GM13976 (cell line): ENCODE data around the gene CDK1.

ENCODE experiments used
- DNase-seq: peaks from one replicate; pipeline ENCODE4 v3.0.0; 2012; ENCODE audit warnings: low spot score
- CTCF ChIP-seq: IDR thresholded peaks from 2 replicates; pipeline ENCODE4 v1.5.1; 2012; ENCODE audit warnings: borderline replicate concordance, mild to moderate bottlenecking; ENCODE audit not compliant: insufficient read depth; ENCODE audit errors: extremely low read depth, missing control alignments, control extremely low read depth
- in situ Hi-C: fragments of 300-500 bp; cut with MboI; formaldehyde crosslinking; loops from one replicate; pipeline ENCODE4 v1.12.0; 2022; ENCODE audit warnings: low sequenced_read_pairs, mixed read lengths, inconsistent platforms; ENCODE audit not compliant: unreplicated experiment

CDK1 gene

GRCh38 chr10:60818134-60818770, 40.0 kb downstream of the CDK1 start:
- TF ChIP-seq CTCF, result no peak
- in situ Hi-C loops, result loop anchor here (10.0 to 25.0 kb wide), 2 partner anchors 147 to 469 kb away; no protein-coding TSS in a partner anchor

GRCh38 chr10:60819271-60819670, 41.0 kb downstream of the CDK1 start:
- TF ChIP-seq CTCF, result no peak
- no peak for DNase-seq
- in situ Hi-C loops, result loop anchor here (10.0 to 25.0 kb wide), 2 partner anchors 146 to 468 kb away; no protein-coding TSS in a partner anchor

More at GRCh38 chr10:60818134-60818770, 40.0 kb downstream of the CDK1 start:
- DNase-seq, result no peak

GRCh38 chr10:60820093-60820754, 41.9 kb downstream of the CDK1 start:
- in situ Hi-C loops, result loop anchor here (25.0 kb wide), 1 partner anchor 467 kb away; no protein-coding TSS in a partner anchor
- DNase-seq, result no peak
- no peak for TF ChIP-seq CTCF

GRCh38 chr10:60821656-60822055, 43.4 kb downstream of the CDK1 start:
- no peak for DNase-seq
- TF ChIP-seq CTCF, result no peak
- in situ Hi-C loops, result loop anchor here (25.0 kb wide), 1 partner anchor 466 kb away; no protein-coding TSS in a partner anchor

- in situ Hi-C loops, result loop anchor here (25.0 kb wide), 1 partner anchor 464 kb away; no protein-coding TSS in a partner anchor
- DNase-seq, result no peak
These were observed 44.5 kb downstream of the CDK1 start for GRCh38 chr10:60822809-60823208.

GRCh38 chr10:60823324-60823723, 45.0 kb downstream of the CDK1 start:
- in situ Hi-C loops, result loop anchor here (25.0 kb wide), 1 partner anchor 464 kb away; no protein-coding TSS in a partner anchor
- TF ChIP-seq CTCF, result no peak
- DNase-seq, result no peak

More at GRCh38 chr10:60822809-60823208, 44.5 kb downstream of the CDK1 start:
- TF ChIP-seq CTCF, result no peak
